K562 (cell line): Measurements from ENCODE around the gene SLC13A4. TPM values are rescaled to one million over a fixed set of nuclear protein-coding genes. Genes with fewer than 3 reads are reported as not detected.

ENCODE experiments used
- ATAC-seq: fragments of 200-7000 bp; cut with Tn5 transposase; 3 replicates; pipeline ENCODE4 v1.9.1; 2020; ENCODE audit warnings: moderate library complexity
- BruUV-seq: library from RNA; stranded (reverse); fragments of 400-500 nt; replicated peaks from 2 replicates; lab custom pipeline; 2021; lab: Mats Ljungman, UMichigan
- CTCF ChIA-PET: fragments of 300-600 bp; formaldehyde crosslinking; extraction: SDS; loops from one replicate; lab custom pipeline; 2021; ENCODE audit warnings: low intra/inter-chr PET ratio; lab: Yijun Ruan, JAX
- POLR2A ChIA-PET: fragments of 300-600, 350-650 bp; sonication (Branson Sonifier 250); formaldehyde crosslinking; extraction: SDS; loops from one replicate; lab custom pipeline; 2021; ENCODE audit warnings: antibody characterized with exemption, inconsistent platforms; lab: Yijun Ruan, JAX
- DNase-seq, 4 experiments: peaks; one replicate each; pipeline versions ENCODE4 v3.0.0 to v3.0.0-alpha.2; 2011 to 2018; ENCODE audit warnings: low spot score in 3 of 4, mixed read lengths in 3 of 4; ENCODE audit errors: extremely low read depth in 1 of 4
- FAIRE-seq: peaks from 2 replicates; lab custom pipeline; 2011; peaks lifted over from hg19 to GRCh38; lab: Jason Lieb, UNC
- H2AFZ ChIP-seq: 2 replicates; pipeline ENCODE4 v1.6.0; 2011; ENCODE audit warnings: low read depth, low read length, control low read depth, inconsistent platforms
- H3K27ac ChIP-seq: fragments of 200-600 bp; 3 replicates; pipeline ENCODE4 v1.8.0; 2011; ENCODE audit warnings: low read depth, mild to moderate bottlenecking, control low read depth, inconsistent platforms, low read length, moderate library complexity, mixed read lengths; ENCODE audit errors: extremely low read depth
- H3K27me3 ChIP-seq, 2 experiments: fragments of 300-600 bp in 1 of 2; 2 replicates in 1 of 2; 3 replicates in 1 of 2; pipeline versions ENCODE4 v1.6.0 to v1.8.0; 2011; ENCODE audit warnings: inconsistent platforms in 2 of 2, low read length in 2 of 2, mild to moderate bottlenecking in 1 of 2, mixed read lengths in 1 of 2, moderate library complexity in 1 of 2; ENCODE audit not compliant: control insufficient read depth in 2 of 2, insufficient read depth in 2 of 2
- H3K36me3 ChIP-seq: fragments of 300-600 bp; 3 replicates; pipeline ENCODE4 v1.8.0; 2011; ENCODE audit warnings: mild to moderate bottlenecking, low read length, inconsistent platforms; ENCODE audit not compliant: control insufficient read depth, insufficient read depth
- H3K4me1 ChIP-seq, 2 experiments: fragments of 200-600 bp in 1 of 2; replicated peaks in 1 of 2; 2 replicates in 1 of 2; 3 replicates in 1 of 2; pipeline versions ENCODE4 v1.5.1 to v1.8.0; 2011; ENCODE audit warnings: inconsistent platforms in 2 of 2, low read length in 2 of 2, mild to moderate bottlenecking in 1 of 2, mixed read lengths in 1 of 2, moderate library complexity in 1 of 2; ENCODE audit not compliant: control insufficient read depth in 2 of 2, insufficient read depth in 2 of 2
- H3K4me2 ChIP-seq: 2 replicates; pipeline ENCODE4 v1.6.1; 2011; ENCODE audit warnings: low read length, control low read depth, inconsistent platforms, mixed read lengths; ENCODE audit not compliant: insufficient read depth
- H3K4me3 ChIP-seq: fragments of 200-600 bp; sonication (generic), shearing (Covaris generic); 2 replicates; pipeline ENCODE4 v1.5.1; 2016; ENCODE audit warnings: control low read depth, inconsistent platforms
- H3K79me2 ChIP-seq: fragments of 200-600 bp; 3 replicates; pipeline ENCODE4 v1.8.0; 2011; ENCODE audit warnings: low read length, inconsistent platforms; ENCODE audit not compliant: control insufficient read depth, insufficient read depth
- H3K9ac ChIP-seq, 2 experiments: 2 replicates each; pipeline versions ENCODE4 v1.6.0 to v1.6.1; 2011; ENCODE audit warnings: low read depth in 2 of 2, low read length in 2 of 2, control low read depth in 1 of 2, inconsistent platforms in 1 of 2, mild to moderate bottlenecking in 1 of 2, mixed read lengths in 1 of 2; ENCODE audit not compliant: insufficient read depth in 1 of 2
- H3K9me1 ChIP-seq: one replicate; pipeline ENCODE4 v1.6.0; 2011; ENCODE audit warnings: inconsistent platforms, mild to moderate bottlenecking, low read length, moderate library complexity; ENCODE audit not compliant: control insufficient read depth, insufficient read depth
- H3K9me3 ChIP-seq: replicated peaks from 2 replicates; pipeline ENCODE4 v1.5.1; 2011; ENCODE audit warnings: low read depth, low read length, inconsistent platforms; ENCODE audit not compliant: control insufficient read depth, insufficient read depth
- H4K20me1 ChIP-seq: replicated peaks from 2 replicates; pipeline ENCODE4 v1.6.1; 2011; ENCODE audit warnings: low read length, inconsistent platforms, mixed read lengths; ENCODE audit not compliant: control insufficient read depth, insufficient read depth
- CBFA2T3 ChIP-seq: fragments of 450-650 bp; IDR thresholded peaks from 2 replicates; pipeline ENCODE4 v1.6.1; 2017
- CC2D1A ChIP-seq: fragments of 450-650 bp; IDR thresholded peaks from 2 replicates; pipeline ENCODE4 v1.6.1; 2017; ENCODE audit warnings: mild to moderate bottlenecking
- CHD4 ChIP-seq: fragments of 200-600 bp; sonication (generic); IDR thresholded peaks from 3 replicates; pipeline ENCODE4 v1.6.1; 2012; ENCODE audit warnings: low read depth, mild to moderate bottlenecking, mixed read lengths, low read length, inconsistent platforms; ENCODE audit not compliant: insufficient read depth, insufficient replicate concordance, poor library complexity, severe bottlenecking
- FOXJ2 ChIP-seq: fragments of 200-800 bp; sonication (Bioruptor generic); IDR thresholded peaks from 2 replicates; pipeline ENCODE4 v1.6.1; 2016; ENCODE audit warnings: missing genetic modification characterization, missing compliant biosample characterization
- FOXK2 ChIP-seq, 2 experiments: fragments of 450-650 bp; IDR thresholded peaks in 1 of 2; conservative IDR thresholded peaks in 1 of 2; 2 replicates each; pipeline ENCODE4 v1.6.1; 2016; ENCODE audit warnings: low read depth in 2 of 2, mild to moderate bottlenecking in 1 of 2
- HDAC1 ChIP-seq, 2 experiments: fragments of 450-650 bp; IDR thresholded peaks; 2 replicates each; pipeline ENCODE4 v1.6.1; 2016 to 2017; ENCODE audit warnings: inconsistent platforms in 1 of 2, mild to moderate bottlenecking in 1 of 2, moderate library complexity in 1 of 2
- LCOR ChIP-seq: sonication (generic); formaldehyde crosslinking; IDR thresholded peaks from 2 replicates; pipeline ENCODE4 v1.8.0; 2022; ENCODE audit warnings: mild to moderate bottlenecking, missing genetic modification reagents
- MBD2 ChIP-seq: sonication (generic); IDR thresholded peaks from 2 replicates; pipeline ENCODE4 v1.6.1; 2016; ENCODE audit warnings: low read depth, borderline replicate concordance
- MITF ChIP-seq: IDR thresholded peaks from 2 replicates; pipeline ENCODE4 v1.6.1; 2014; ENCODE audit warnings: antibody characterized with exemption
- RFX1 ChIP-seq: fragments of 450-650 bp; IDR thresholded peaks from 2 replicates; pipeline ENCODE4 v1.6.1; 2016; ENCODE audit warnings: mild to moderate bottlenecking, moderate library complexity
- SMARCE1 ChIP-seq: fragments of 450-650 bp; IDR thresholded peaks from 2 replicates; pipeline ENCODE4 v1.7.1; 2016; ENCODE audit warnings: mild to moderate bottlenecking
- SP2 ChIP-seq: IDR thresholded peaks from 2 replicates; pipeline ENCODE4 v1.6.1; 2011; ENCODE audit warnings: mild to moderate bottlenecking, low read depth, low read length, moderate library complexity; ENCODE audit not compliant: poor library complexity, severe bottlenecking; ENCODE audit errors: extremely low read depth
- SPI1 ChIP-seq: IDR thresholded peaks from 2 replicates; pipeline ENCODE4 v1.6.1; 2011; ENCODE audit warnings: low read depth, low read length, control low read depth, borderline replicate concordance
- TCF7 ChIP-seq: sonication (generic); IDR thresholded peaks from 2 replicates; pipeline ENCODE4 v1.6.1; 2016; ENCODE audit warnings: antibody characterized with exemption, borderline replicate concordance
- VEZF1 ChIP-seq: fragments of 200-800 bp; sonication (Bioruptor generic); IDR thresholded peaks from 2 replicates; pipeline ENCODE4 v1.6.1; 2017; ENCODE audit warnings: missing genetic modification characterization, missing compliant biosample characterization
- ZBTB34 ChIP-seq: fragments of 250-450 bp; sonication (Bioruptor Pico); IDR thresholded peaks from 2 replicates; pipeline ENCODE4 v1.8.0; 2021; ENCODE audit warnings: mild to moderate bottlenecking, moderate library complexity
- ZNF41 ChIP-seq: fragments of 250-450 bp; sonication (Bioruptor Pico); conservative IDR thresholded peaks from 2 replicates; pipeline ENCODE4 v1.4.0; 2020; ENCODE audit warnings: mild to moderate bottlenecking
- ZNF668 ChIP-seq: fragments of 250-450 bp; sonication (Bioruptor Pico); IDR thresholded peaks from 2 replicates; pipeline ENCODE4 v1.8.0; 2022; ENCODE audit warnings: mild to moderate bottlenecking, inconsistent platforms
- WGBS: fragments of 100-300 bp; shearing (Covaris generic); methylation state at CpG from one replicate; pipeline ENCODE4 v1.1.6; 2016; ENCODE audit warnings: low coverage, mixed read lengths; ENCODE audit not compliant: insufficient coverage; ENCODE audit errors: missing lambda C conversion rate; 5-methylcytosine and 5-hydroxymethylcytosine counted together
- in situ Hi-C: fragments of 300-500 bp; cut with MboI; formaldehyde crosslinking; loops from 4 replicates; pipeline ENCODE4 v1.15.0; 2018; ENCODE audit warnings: inconsistent platforms, mixed read lengths
- intact Hi-C: fragments of 100-400 bp; cut with micrococcal nuclease; formaldehyde crosslinking; loops from 2 replicates; pipeline ENCODE4 v1.14.2; 2022
- polyA plus RNA-seq, 8 experiments: library from polyadenylated mRNA; depleted of rRNA in 4 of 8; stranded (reverse) in 5 of 8; unstranded in 3 of 8; fragments of >200 nt; fragmentation: Nextera tagmentation in 2 of 8; fragmentation: Illumina TruSeq in 1 of 8; extraction: Ambion mirVana in 2 of 8; extraction: Trizol in 1 of 8; gene quantifications; 2 replicates each; pipeline versions ENCODE4 v1.2.1 to v1.2.3, GENCODE V29; 2011 to 2014; ENCODE audit warnings: inconsistent platforms in 1 of 8, missing spikeins in 1 of 8
- total RNA-seq, 7 experiments: library from RNA; depleted of rRNA in 6 of 7; stranded (reverse); fragments of >200 nt in 6 of 7; fragmentation: Illumina TruSeq in 2 of 7; extraction: Trizol in 2 of 7; gene quantifications; 2 replicates each; pipeline versions ENCODE4 v1.2.1 to v1.2.3, GENCODE V29; 2011 to 2021; ENCODE audit warnings: low replicate concordance in 1 of 7

The SLC13A4 gene
- total and polyA plus RNA-seq, 9 of the 15 experiments (the other 6 are each of a cell fraction or from before 2014, with no cell fraction given), result 0.11 to 1.0 (median 0.36) TPM

- intact Hi-C loops (no loop called here), in situ Hi-C loops (no loop called here)
- BruUV-seq, result no TSS peak
- no peak for FAIRE-seq
- Histone ChIP-seq H3K4me2 (peak overlapping the region; percentile 40; the same call in 1 of the 2 replicates), H3K4me1 (peaks cover 22 to 25% of the 10 kb centered on the region in 2 experiments), H2AFZ (peak overlapping the region; percentile 88), H4K20me1 (no peaks in the 10 kb centered on the region), H3K79me2 (peaks cover 20% of the 10 kb centered on the region), H3K9ac (peak overlapping the region in 1 of 2 experiments; percentile 3; a peak in 1 of 4 replicates), H3K9me3 (no peaks in the 10 kb centered on the region), H3K27ac (peak overlapping the region; percentile 4; the same call in 1 of the 3 replicates), H3K27me3 (no peaks in the 10 kb centered on the region), H3K4me3 (no peak overlapping the region), H3K9me1 (peaks cover 5% of the 10 kb centered on the region), H3K36me3 (no peaks in the 10 kb centered on the region)
- DNase-seq, result peak in 1 of 4 experiments; percentile 63
- ChIA-PET CTCF (no interaction called here), POLR2A (interaction anchor here (0.6 kb wide), 1 partner anchor 15 kb away, joined by 4 read pairs; no protein-coding TSS in a partner anchor)
- ATAC-seq, result no peak
- WGBS, result 35% methylated on average over 9 of the region's 9 CpGs
- TF ChIP-seq CC2D1A (0 out of 2 replicates have a peak, but pooled peaks have one; percentile 46), TCF7 (no peak), FOXK2 (conservative IDR thresholded peaks at IDR 0.05 in 1 of 2, IDR thresholded peaks at IDR 0.05 in 1 of 2; ENCODE audit: low read depth in 2 of 2) (no peak), SPI1 (peak; percentile 85), ZNF668 (0 out of 2 replicates have a peak, but pooled peaks have one; percentile 20), FOXJ2 (tag) (0 out of 2 replicates have a peak, but pooled peaks have one; percentile 41), ZNF41 (CRISPR knock-in tag) (no peak), CHD4 (no peak), CBFA2T3 (peak; percentile 52), MBD2 (no peak), MITF (no peak), LCOR (CRISPR knock-in tag) (0 out of 2 replicates have a peak, but pooled peaks have one; percentile 38), VEZF1 (CRISPR knock-in tag) (peak; percentile 53; the same call in 1 of the 2 replicates), SP2 (no peak), SMARCE1 (peak; percentile 32; the same call in 1 of the 2 replicates), HDAC1 (IDR thresholded peaks at IDR 0.05) (0 out of 4 replicates have a peak, but pooled peaks of 1 of the 2 experiments have one; percentile 28), RFX1 (peak; percentile 69), ZBTB34 (no peak)
Measured at GRCh38 chr7:135659159-135659846, 68.7 kb downstream of the SLC13A4 start.
